Glutamatergic neuron (in vitro differentiated cells): ENCODE data around the gene LMO4. TPM values are rescaled to one million over a fixed set of nuclear protein-coding genes. Genes with fewer than 3 reads are reported as not detected.

Experiments used
- DNase-seq: peaks from one replicate; pipeline ENCODE4 v3.0.0; 2022
- H3K27ac Mint-ChIP-seq: one replicate; pipeline ENCODE4 v1.8.0; 2020; ENCODE audit warnings: mild to moderate bottlenecking, mixed read lengths, inconsistent platforms; ENCODE audit not compliant: unreplicated experiment
- H3K27me3 Mint-ChIP-seq: one replicate; pipeline ENCODE4 v1.8.0; 2020; ENCODE audit warnings: mild to moderate bottlenecking, moderate library complexity, mixed read lengths, inconsistent platforms; ENCODE audit not compliant: unreplicated experiment
- H3K36me3 Mint-ChIP-seq: one replicate; pipeline ENCODE4 v1.8.0; 2020; ENCODE audit warnings: mild to moderate bottlenecking, mixed read lengths, inconsistent platforms; ENCODE audit not compliant: unreplicated experiment
- H3K4me1 Mint-ChIP-seq: one replicate; pipeline ENCODE4 v1.8.0; 2020; ENCODE audit warnings: mild to moderate bottlenecking, low read depth, mixed read lengths, inconsistent platforms; ENCODE audit not compliant: unreplicated experiment
- H3K4me3 Mint-ChIP-seq: one replicate; pipeline ENCODE4 v1.8.0; 2020; ENCODE audit warnings: mild to moderate bottlenecking, mixed read lengths, inconsistent platforms; ENCODE audit not compliant: unreplicated experiment
- H3K9me3 Mint-ChIP-seq: one replicate; pipeline ENCODE4 v1.8.0; 2020; ENCODE audit warnings: mild to moderate bottlenecking, moderate library complexity, mixed read lengths, inconsistent platforms; ENCODE audit not compliant: unreplicated experiment
- total RNA-seq: library from RNA; stranded (reverse); fragmentation: NEBNext Ultra II Directional; extraction: Animal tissue kit (Norgen Biotek cat#: 25700); gene quantifications from one replicate; pipeline ENCODE4 v1.2.1, GENCODE V29; 2021; ENCODE audit not compliant: unreplicated experiment
- TF ChIP-seq, protein P1 (sequence below): fragments of 200-600 bp; sonication (generic); IDR thresholded peaks from one replicate; pipeline ENCODE4 v1.5.0; 2021; ENCODE audit not compliant: partially characterized antibody, unreplicated experiment

LMO4 gene
- total RNA-seq, 1 donor from 2014 or later, result 16.5 TPM

DNA sequence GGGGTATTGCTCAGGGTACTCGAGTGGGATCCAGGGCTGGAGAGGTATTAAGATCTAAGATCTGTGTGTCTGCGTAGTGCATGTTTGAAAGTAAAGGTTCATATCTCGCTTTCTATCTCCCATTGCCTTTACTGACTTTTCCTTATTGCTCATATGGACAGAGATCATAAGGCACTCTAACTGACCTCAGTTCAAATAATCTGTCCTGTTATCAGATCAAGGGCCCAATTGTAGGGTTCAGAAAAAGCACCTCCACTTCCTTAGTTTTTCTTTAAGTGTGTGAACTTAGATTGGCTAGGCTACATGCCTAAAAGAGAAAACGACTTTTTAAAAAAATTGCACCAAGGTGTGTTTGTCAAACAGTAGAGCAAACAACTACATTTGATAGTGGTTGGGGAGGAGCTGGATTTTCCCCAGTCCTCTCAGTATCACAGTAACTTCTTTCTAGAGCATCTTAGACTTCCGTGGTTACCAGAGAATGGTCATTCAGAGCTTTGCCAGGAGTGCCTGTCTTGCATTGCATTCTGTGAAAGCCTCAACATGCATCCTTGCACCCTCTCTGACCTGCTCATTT lies 57.6 kb downstream of the LMO4 start:
- H3K36me3 Mint-ChIP-seq, result no peaks in the 10 kb centered on the region
- no peak for DNase-seq
- no peak overlapping the region for H3K27ac Mint-ChIP-seq
- H3K27me3 Mint-ChIP-seq, result no peaks in the 10 kb centered on the region
- no peaks in the 10 kb centered on the region for H3K4me1 Mint-ChIP-seq
- no peaks in the 10 kb centered on the region for H3K9me3 Mint-ChIP-seq
- TF ChIP-seq, protein P1, sequence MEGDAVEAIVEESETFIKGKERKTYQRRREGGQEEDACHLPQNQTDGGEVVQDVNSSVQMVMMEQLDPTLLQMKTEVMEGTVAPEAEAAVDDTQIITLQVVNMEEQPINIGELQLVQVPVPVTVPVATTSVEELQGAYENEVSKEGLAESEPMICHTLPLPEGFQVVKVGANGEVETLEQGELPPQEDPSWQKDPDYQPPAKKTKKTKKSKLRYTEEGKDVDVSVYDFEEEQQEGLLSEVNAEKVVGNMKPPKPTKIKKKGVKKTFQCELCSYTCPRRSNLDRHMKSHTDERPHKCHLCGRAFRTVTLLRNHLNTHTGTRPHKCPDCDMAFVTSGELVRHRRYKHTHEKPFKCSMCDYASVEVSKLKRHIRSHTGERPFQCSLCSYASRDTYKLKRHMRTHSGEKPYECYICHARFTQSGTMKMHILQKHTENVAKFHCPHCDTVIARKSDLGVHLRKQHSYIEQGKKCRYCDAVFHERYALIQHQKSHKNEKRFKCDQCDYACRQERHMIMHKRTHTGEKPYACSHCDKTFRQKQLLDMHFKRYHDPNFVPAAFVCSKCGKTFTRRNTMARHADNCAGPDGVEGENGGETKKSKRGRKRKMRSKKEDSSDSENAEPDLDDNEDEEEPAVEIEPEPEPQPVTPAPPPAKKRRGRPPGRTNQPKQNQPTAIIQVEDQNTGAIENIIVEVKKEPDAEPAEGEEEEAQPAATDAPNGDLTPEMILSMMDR, result no peak
- H3K4me3 Mint-ChIP-seq, result no peak overlapping the region

DNA sequence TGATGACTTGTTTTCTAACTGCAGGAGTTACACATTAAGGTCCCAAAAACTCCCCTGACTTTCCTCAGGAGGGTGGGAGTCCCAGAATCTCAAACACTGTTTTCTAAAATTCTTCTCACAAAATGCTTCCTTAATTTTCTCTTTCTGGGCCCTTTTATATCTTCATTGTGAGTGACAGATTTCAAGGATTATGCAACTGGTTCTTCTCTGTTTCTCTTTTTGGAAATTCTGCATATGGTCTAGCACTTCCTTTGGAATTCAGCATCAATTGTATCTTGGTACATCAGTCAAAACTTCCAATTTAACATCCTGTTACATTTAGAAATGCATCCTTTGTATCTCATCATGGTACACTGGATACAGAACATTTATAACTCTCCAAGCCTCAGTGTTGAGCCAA lies 59.7 kb downstream of the LMO4 start:
- Mint-ChIP-seq H3K27ac (no peak overlapping the region), H3K9me3 (no peaks in the 10 kb centered on the region)

DNA sequence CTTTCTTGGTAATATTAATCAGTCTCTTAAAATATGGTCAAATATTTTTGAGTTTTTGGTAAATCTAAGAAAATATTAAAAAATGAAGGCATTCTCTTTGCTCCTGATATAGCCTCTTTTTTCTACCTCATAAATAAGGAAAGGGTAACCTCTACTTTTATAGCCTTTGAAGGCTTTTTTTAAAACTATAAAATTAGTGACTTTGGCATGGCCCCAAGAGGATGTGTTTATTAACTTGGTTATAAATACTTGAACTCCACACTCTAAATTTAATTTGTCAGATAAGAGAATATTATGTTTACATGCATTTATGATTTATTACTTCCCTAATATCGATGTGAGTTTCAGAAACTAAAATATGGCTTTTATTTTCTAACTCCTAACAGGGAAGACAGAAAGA lies 60.3 kb downstream of the LMO4 start:
- H3K4me1 Mint-ChIP-seq, result no peaks in the 10 kb centered on the region
- H3K27ac Mint-ChIP-seq, result no peak overlapping the region
- DNase-seq, result no peak
- no peaks in the 10 kb centered on the region for H3K9me3 Mint-ChIP-seq
- no peak overlapping the region for H3K4me3 Mint-ChIP-seq
- TF ChIP-seq, protein P1, result no peak
- H3K36me3 Mint-ChIP-seq, result no peaks in the 10 kb centered on the region
- no peaks in the 10 kb centered on the region for H3K27me3 Mint-ChIP-seq

More for the DNA sequence above, 59.7 kb downstream of the LMO4 start:
- DNase-seq, result no peak
- Mint-ChIP-seq H3K27me3 (no peaks in the 10 kb centered on the region), H3K4me3 (no peak overlapping the region), H3K36me3 (no peaks in the 10 kb centered on the region), H3K4me1 (no peaks in the 10 kb centered on the region)
- TF ChIP-seq, protein P1, result no peak

DNA sequence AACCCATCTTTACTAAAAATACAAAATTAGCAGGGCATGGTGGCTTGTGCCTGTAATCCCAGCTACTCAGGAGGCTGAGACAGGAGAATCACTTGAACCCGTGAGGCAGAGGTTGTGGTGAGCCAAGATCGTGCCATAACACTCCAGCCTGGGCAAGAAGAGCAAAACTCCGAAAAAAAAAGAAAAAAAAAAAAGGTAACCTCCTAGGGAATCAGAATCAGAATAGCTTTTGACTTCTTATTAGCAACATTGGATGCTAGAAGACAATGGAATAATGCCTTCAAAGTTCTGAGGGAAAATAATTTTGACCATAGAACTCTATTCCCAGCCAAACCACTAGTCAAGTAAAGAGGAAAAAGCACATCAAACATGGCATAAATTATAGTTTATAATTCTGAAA lies 60.9 kb downstream of the LMO4 start:
- no peaks in the 10 kb centered on the region for H3K27me3 Mint-ChIP-seq

More for the DNA sequence above, 60.9 kb downstream of the LMO4 start:
- H3K36me3 Mint-ChIP-seq, result no peaks in the 10 kb centered on the region
- H3K9me3 Mint-ChIP-seq, result no peaks in the 10 kb centered on the region
- no peaks in the 10 kb centered on the region for H3K4me1 Mint-ChIP-seq
- no peak overlapping the region for H3K27ac Mint-ChIP-seq
- no peak overlapping the region for H3K4me3 Mint-ChIP-seq
- TF ChIP-seq, protein P1, result no peak
- no peak for DNase-seq
